Activated naive CD4-positive, alpha-beta T cell treated with anti-CD3 and anti-CD28 coated beads, Interleukin-2, amount 50 U/mL, for 72 hours (primary cell): ENCODE measurements around the gene GALNT17. TPM values are rescaled to one million over a fixed set of nuclear protein-coding genes. Genes with fewer than 3 reads are reported as not detected.

Experiments
- ATAC-seq, 2 donors: fragments of 150-1000 bp; cut with Tn5 transposase; 2 replicates each; pipeline ENCODE4 v1.10.0; 2021; ENCODE audit warnings: mild to moderate bottlenecking in 2 of 2, moderate library complexity in 2 of 2
- DNase-seq, 2 donors: peaks; one replicate each; pipeline ENCODE4 v3.0.0; 2021 to 2022; ENCODE audit warnings: low spot score in 2 of 2
- H3K27ac Mint-ChIP-seq, 2 donors: one replicate each; pipeline ENCODE4 v1.8.0; 2022; ENCODE audit warnings: mild to moderate bottlenecking in 2 of 2, mixed read lengths in 2 of 2
- H3K36me3 Mint-ChIP-seq, 2 donors: one replicate each; pipeline ENCODE4 v1.8.0; 2022; ENCODE audit warnings: mixed read lengths in 2 of 2
- H3K9me3 Mint-ChIP-seq, 2 donors: one replicate each; pipeline ENCODE4 v1.8.0; 2022; ENCODE audit warnings: mixed read lengths in 2 of 2
- total RNA-seq, 2 donors: library from RNA; stranded (reverse); gene quantifications; one replicate each; pipeline ENCODE4 v1.2.3, GENCODE V29; 2022

GALNT17 gene
- total RNA-seq, 2 donors from 2014 or later: not detected

GRCh38 chr7:71354716-71355115, 222.8 kb downstream of the GALNT17 start:
- DNase-seq (no peak), ATAC-seq (no peak)
- Mint-ChIP-seq H3K27ac (no peak overlapping the region), H3K36me3 (no peaks in the 10 kb centered on the region), H3K9me3 (peaks cover 22 to 27% of the 10 kb centered on the region in 2 donors)

- DNase-seq (no peak), ATAC-seq (no peak)
- Mint-ChIP-seq H3K36me3 (peaks cover 4 to 12% of the 10 kb centered on the region in 2 donors), H3K27ac (no peak overlapping the region), H3K9me3 (peaks cover 22 to 28% of the 10 kb centered on the region in 2 donors)
Measured at GRCh38 chr7:71361451-71362032, 229.6 kb downstream of the GALNT17 start.

DNA sequence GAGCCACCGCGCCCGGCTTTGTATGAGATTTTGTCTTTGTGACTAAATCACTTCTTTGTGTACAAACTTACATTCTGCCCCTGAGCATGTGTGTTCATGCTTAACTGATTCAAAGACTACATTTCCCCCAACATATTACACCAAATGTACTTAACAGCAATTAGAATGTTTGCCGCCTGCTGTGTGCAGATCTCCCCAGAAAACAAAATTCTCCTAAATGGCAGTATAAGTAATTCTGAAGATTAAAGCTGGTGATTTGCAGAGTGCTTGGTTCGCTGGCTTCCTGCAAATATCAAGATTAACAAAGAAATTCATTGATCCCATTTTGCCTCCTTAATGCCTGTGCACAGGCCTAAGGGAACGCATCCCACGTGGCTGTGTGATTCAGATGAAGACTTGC, 230.3 kb downstream of the GALNT17 start:
- peaks cover 4 to 12% of the 10 kb centered on the region in 2 donors for H3K36me3 Mint-ChIP-seq
- ATAC-seq (no peak), DNase-seq (no peak)
- H3K9me3 Mint-ChIP-seq: peaks cover 28 to 29% of the 10 kb centered on the region in 2 donors
- H3K27ac Mint-ChIP-seq: no peak overlapping the region

- Mint-ChIP-seq H3K36me3 (peaks cover 4 to 12% of the 10 kb centered on the region in 2 donors), H3K9me3 (peaks cover 32 to 33% of the 10 kb centered on the region in 2 donors), H3K27ac (no peak overlapping the region)
- ATAC-seq: no peak
- no peak for DNase-seq
Measured at GRCh38 chr7:71363223-71363622, 231.3 kb downstream of the GALNT17 start.

GRCh38 chr7:71363627-71364026, 231.7 kb downstream of the GALNT17 start:
- Mint-ChIP-seq H3K36me3 (peaks cover 4 to 12% of the 10 kb centered on the region in 2 donors), H3K27ac (no peak overlapping the region), H3K9me3 (peaks cover 35 to 36% of the 10 kb centered on the region in 2 donors)
- DNase-seq (no peak), ATAC-seq (no peak)

DNA sequence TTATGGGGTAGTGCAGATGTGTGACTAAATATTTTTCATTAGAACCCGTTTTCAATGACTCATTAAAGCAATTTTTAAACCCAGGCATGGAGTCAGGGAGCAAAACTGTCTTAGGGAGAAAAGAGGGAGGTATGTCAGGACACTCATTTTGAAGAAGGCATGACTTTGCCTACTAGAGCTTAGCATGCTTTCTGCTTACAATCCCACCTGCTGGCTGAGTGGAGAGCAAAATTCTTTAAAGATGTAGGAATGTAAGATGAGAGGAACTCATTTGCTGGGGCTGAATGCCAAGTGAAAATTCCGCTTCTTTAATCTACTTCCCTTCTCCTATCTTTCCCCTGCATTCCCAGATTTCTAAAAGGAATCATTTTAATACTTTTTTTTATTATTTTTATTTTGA, 232.6 kb downstream of the GALNT17 start:
- Mint-ChIP-seq H3K36me3 (peaks cover 4 to 12% of the 10 kb centered on the region in 2 donors), H3K9me3 (peaks cover 31 to 34% of the 10 kb centered on the region in 2 donors), H3K27ac (no peak overlapping the region)
- DNase-seq (no peak), ATAC-seq (no peak)

DNA sequence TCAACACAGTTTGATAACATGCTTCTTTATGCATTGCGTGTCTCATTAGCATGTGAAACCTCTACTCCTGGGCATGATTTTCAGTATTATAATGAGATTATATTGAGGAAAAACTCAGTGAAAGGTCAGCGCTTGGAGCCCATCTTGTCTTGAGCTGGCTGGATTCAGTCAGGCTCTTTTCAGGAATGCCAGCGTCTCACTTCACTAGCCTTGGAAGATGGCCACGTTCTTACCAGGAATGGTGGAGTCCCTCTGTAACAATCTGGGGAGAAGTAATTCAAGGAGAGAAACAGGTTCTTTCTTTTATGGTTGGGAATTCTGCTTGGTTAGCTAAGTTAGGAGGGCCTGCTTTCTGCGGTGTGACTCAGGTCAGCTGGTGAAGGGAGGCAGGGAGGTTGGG, 241.0 kb downstream of the GALNT17 start:
- Mint-ChIP-seq H3K36me3 (peaks cover 6 to 10% of the 10 kb centered on the region in 2 donors), H3K27ac (no peak overlapping the region), H3K9me3 (peaks cover 32 to 33% of the 10 kb centered on the region in 2 donors)
- no peak for ATAC-seq
- DNase-seq: no peak

- peaks cover 45 to 51% of the 10 kb centered on the region in 2 donors for H3K9me3 Mint-ChIP-seq
- H3K36me3 Mint-ChIP-seq: peaks cover 24 to 35% of the 10 kb centered on the region in 2 donors
- H3K27ac Mint-ChIP-seq: no peak overlapping the region
- DNase-seq (no peak), ATAC-seq (no peak)
Measured at GRCh38 chr7:71377062-71377461, 245.1 kb downstream of the GALNT17 start.

GRCh38 chr7:71377469-71377868, 245.5 kb downstream of the GALNT17 start:
- peaks cover 24 to 35% of the 10 kb centered on the region in 2 donors for H3K36me3 Mint-ChIP-seq
- ATAC-seq (no peak), DNase-seq (no peak)
- peaks cover 45 to 51% of the 10 kb centered on the region in 2 donors for H3K9me3 Mint-ChIP-seq
- no peak overlapping the region for H3K27ac Mint-ChIP-seq

DNA sequence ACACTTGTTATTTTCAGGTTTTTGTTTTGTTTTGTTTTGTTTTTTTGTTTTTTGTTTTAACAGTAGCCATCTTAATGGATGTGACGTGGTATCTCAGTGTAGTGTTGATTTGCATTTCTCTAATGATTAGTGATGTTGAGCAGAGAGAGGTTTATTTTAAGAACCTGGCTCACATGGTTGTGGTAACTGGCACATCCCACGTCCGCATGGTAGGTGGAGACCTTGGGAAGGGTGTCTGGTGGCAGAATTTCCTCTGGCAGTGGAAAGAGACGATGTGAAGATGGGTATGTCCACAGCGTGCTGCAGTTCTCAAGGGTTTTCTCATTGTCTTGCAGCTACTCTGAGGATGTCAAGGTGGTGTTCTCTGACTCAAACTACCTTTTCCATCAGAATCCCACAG, 252.2 kb downstream of the GALNT17 start:
- ATAC-seq (no peak), DNase-seq (no peak)
- Mint-ChIP-seq H3K27ac (no peak overlapping the region), H3K9me3 (peaks cover 28 to 38% of the 10 kb centered on the region in 2 donors), H3K36me3 (peaks cover 10 to 22% of the 10 kb centered on the region in 2 donors)

- H3K9me3 Mint-ChIP-seq: peaks cover 16 to 28% of the 10 kb centered on the region in 2 donors
- H3K36me3 Mint-ChIP-seq: peaks cover 0 to 9% of the 10 kb centered on the region in 2 donors
- no peak overlapping the region for H3K27ac Mint-ChIP-seq
- DNase-seq (no peak), ATAC-seq (no peak)
Measured at GRCh38 chr7:71385330-71385729, 253.4 kb downstream of the GALNT17 start.

GRCh38 chr7:71386152-71386785, 254.3 kb downstream of the GALNT17 start:
- no peak for ATAC-seq
- Mint-ChIP-seq H3K27ac (no peak overlapping the region), H3K9me3 (peaks cover 18 to 24% of the 10 kb centered on the region in 2 donors), H3K36me3 (peaks cover 0 to 5% of the 10 kb centered on the region in 2 donors)
- no peak for DNase-seq

DNA sequence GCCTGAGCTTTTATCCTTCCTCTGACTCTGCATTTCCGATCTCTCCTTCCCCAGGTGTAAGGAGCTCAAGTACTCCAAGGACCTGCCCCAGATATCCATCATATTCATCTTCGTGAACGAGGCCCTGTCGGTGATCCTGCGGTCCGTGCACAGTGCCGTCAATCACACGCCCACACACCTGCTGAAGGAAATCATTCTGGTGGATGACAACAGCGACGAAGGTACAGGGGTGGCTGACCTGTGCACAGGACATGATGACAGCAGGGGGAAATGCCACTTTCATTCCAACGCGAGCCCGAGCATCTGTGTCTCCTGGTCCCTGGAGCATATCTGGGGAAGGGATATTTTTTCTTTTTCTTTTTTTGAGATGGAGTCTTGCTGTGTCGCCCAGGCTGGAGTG, 256.2 kb downstream of the GALNT17 start:
- Mint-ChIP-seq H3K9me3 (peaks cover 18 to 34% of the 10 kb centered on the region in 2 donors), H3K36me3 (peaks cover 0 to 5% of the 10 kb centered on the region in 2 donors)

GRCh38 chr7:71389976-71390375, 258.0 kb downstream of the GALNT17 start:
- no peak for DNase-seq
- no peak for ATAC-seq
- Mint-ChIP-seq H3K9me3 (peaks cover 18 to 33% of the 10 kb centered on the region in 2 donors), H3K27ac (no peak overlapping the region), H3K36me3 (peaks cover 0 to 6% of the 10 kb centered on the region in 2 donors)

More for the DNA sequence above, 256.2 kb downstream of the GALNT17 start:
- ATAC-seq (no peak), DNase-seq (no peak)
- no peak overlapping the region for H3K27ac Mint-ChIP-seq

DNA sequence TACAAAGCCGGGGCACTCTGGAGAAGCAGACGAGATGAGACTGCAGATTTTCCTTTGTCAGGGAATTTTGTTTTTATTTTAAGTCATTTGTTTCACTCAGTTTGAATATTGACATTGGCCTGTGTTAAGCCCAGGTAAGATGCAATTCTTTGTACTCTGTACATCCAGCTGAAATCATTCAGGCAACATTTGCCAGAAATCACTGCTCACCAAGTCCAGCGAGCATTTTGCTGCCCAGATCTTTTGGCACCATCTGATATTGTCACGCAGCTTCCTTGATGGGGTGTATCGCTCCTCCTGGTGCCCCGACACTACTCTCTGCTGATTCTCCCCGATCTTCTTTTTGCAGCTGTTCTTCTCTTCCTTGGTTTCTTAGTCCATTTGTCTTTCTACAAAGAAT, 261.7 kb downstream of the GALNT17 start:
- no peak for ATAC-seq
- H3K27ac Mint-ChIP-seq: no peak overlapping the region
- H3K36me3 Mint-ChIP-seq: peaks cover 0 to 16% of the 10 kb centered on the region in 2 donors
- no peak for DNase-seq
- peaks cover 25 to 37% of the 10 kb centered on the region in 2 donors for H3K9me3 Mint-ChIP-seq

GRCh38 chr7:71402684-71403083, 270.7 kb downstream of the GALNT17 start:
- Mint-ChIP-seq H3K27ac (no peak overlapping the region), H3K36me3 (peaks cover 0 to 17% of the 10 kb centered on the region in 2 donors), H3K9me3 (peaks cover 19 to 25% of the 10 kb centered on the region in 2 donors)
- DNase-seq (no peak), ATAC-seq (no peak)

DNA sequence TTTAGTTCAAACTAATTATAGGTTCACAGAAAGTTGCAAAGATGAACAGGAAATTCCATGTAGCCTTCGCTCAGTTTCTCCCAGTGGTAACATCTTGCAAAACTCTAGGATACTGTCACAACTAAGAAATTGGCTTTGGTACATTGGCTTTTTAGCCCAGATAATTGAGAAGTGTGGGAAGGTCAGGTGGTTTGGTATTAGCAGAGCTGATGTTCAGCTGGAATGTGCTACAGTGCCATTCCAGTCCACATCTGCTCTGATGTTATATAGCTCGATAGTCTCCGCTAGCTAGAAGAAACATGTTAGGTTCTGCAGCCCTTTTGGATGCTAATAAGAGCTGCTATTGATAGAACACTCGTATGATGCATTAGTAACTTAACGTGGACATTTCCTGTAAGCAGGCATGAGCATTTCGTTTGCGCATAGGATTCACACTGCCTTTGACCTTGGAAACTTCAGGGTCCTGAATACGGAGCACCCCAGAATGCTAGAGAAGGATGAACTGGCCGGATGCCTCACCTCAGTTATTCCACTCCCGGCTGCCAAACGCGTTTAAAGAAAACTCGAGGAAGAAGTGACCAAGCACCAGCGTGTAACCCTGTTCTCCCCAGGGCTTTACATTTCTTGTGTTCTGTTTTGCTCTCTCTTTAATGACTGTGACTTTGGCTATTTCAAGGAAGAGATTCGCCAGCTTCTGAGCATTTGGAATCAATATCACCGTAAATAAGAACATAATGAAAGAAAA, 271.4 kb downstream of the GALNT17 start:
- H3K36me3 Mint-ChIP-seq: peaks cover 0 to 10% of the 10 kb centered on the region in 2 donors
- ATAC-seq (no peak), DNase-seq (no peak)

More for the DNA sequence above, 271.4 kb downstream of the GALNT17 start:
- Mint-ChIP-seq H3K9me3 (peaks cover 19% of the 10 kb centered on the region in 2 donors), H3K27ac (no peak overlapping the region)
